Muscle of back (tissue), 11 donors: Measurements from ENCODE around the gene BCAS1. TPM values are rescaled to one million over a fixed set of nuclear protein-coding genes. Genes with fewer than 3 reads are reported as not detected.

ENCODE experiments used
- DNase-seq, 3 donors: peaks; one replicate each; pipeline versions ENCODE4 v3.0.0 to v3.0.0-alpha.2; 2013
- polyA plus RNA-seq, 10 donors: library from polyadenylated mRNA; unstranded; fragments of 120-200 nt; gene quantifications; one replicate each; pipeline ENCODE4 v1.2.1, GENCODE V29; 2013; ENCODE audit not compliant: insufficient read length in 10 of 10

The BCAS1 gene
- polyA plus RNA-seq, 10 donors, result 2.5 to 21.5 (median 5.7) TPM

- DNase-seq, result no peak
Observed at GRCh38 chr20:53905019-53905819, 165.2 kb downstream of the BCAS1 start.

- DNase-seq, result no peak
Observed at GRCh38 chr20:53904261-53904660, 166.1 kb downstream of the BCAS1 start.

- no peak for DNase-seq
Observed at GRCh38 chr20:53903652-53903987, 166.8 kb downstream of the BCAS1 start.

- no peak for DNase-seq
Observed at GRCh38 chr20:53902968-53903651, 167.3 kb downstream of the BCAS1 start.

GRCh38 chr20:53901497-53902096 is 168.8 kb downstream of the BCAS1 start:
- peak in 1 of 3 donors; percentile 75 for DNase-seq

- DNase-seq, result peak; percentile 54 to 68 (median 66)
Observed at GRCh38 chr20:53901064-53901463, 169.3 kb downstream of the BCAS1 start.

- DNase-seq, result peak; percentile 81 to 89 (median 87)
Observed at GRCh38 chr20:53900380-53900999, 169.9 kb downstream of the BCAS1 start.

- DNase-seq, result peak; percentile 54 to 78 (median 75)
Observed at GRCh38 chr20:53899351-53900167, 170.8 kb downstream of the BCAS1 start.

GRCh38 chr20:53898556-53898931 is 171.8 kb downstream of the BCAS1 start:
- DNase-seq, result no peak

- DNase-seq, result no peak
Observed at GRCh38 chr20:53897884-53898555, 172.4 kb downstream of the BCAS1 start.

GRCh38 chr20:53896647-53897046 is 173.7 kb downstream of the BCAS1 start:
- no peak for DNase-seq

GRCh38 chr20:53896041-53896440 is 174.4 kb downstream of the BCAS1 start:
- DNase-seq, result no peak

GRCh38 chr20:53895385-53895755 is 175.0 kb downstream of the BCAS1 start:
- no peak for DNase-seq

- no peak for DNase-seq
Observed at GRCh38 chr20:53894707-53895384, 175.5 kb downstream of the BCAS1 start.

Other genes with a start within 250 kb of the BCAS1 start
- gene CYP24A1, start 103.4 kb upstream of the BCAS1 start, polyA plus RNA-seq, result 1 to 10 TPM in 3 of 10 donors, under 1 TPM in 7; 0.32 to 1.3 (median 0.54) TPM
- gene PFDN4, start 137.5 kb upstream of the BCAS1 start, polyA plus RNA-seq, result 10 to 100 TPM; 53.0 to 70.8 (median 63.9) TPM